AG04450 (cell line): ENCODE results near the gene BRWD1. TPM values are rescaled to one million over a fixed set of nuclear protein-coding genes. Genes with fewer than 3 reads are reported as not detected.
"Not testable (repeated sequence)": the region's sequence is repeated elsewhere in the genome, so short reads cannot be mapped to it uniquely, and the experiment has no call there.

Experiments used
- CTCF ChIA-PET: fragments of 300-600, 350-600 bp; formaldehyde crosslinking; extraction: SDS; loops from one replicate; lab custom pipeline; 2022; ENCODE audit warnings: antibody characterized with exemption, inconsistent platforms; lab: Charles Lee
- POLR2A ChIA-PET: fragments of 350-600 bp; formaldehyde crosslinking; extraction: SDS; loops from one replicate; lab custom pipeline; 2021; ENCODE audit warnings: antibody characterized with exemption, inconsistent platforms; lab: Yijun Ruan, JAX
- DNase-seq: peaks from one replicate; pipeline ENCODE4 v3.0.0-alpha.2; 2011; ENCODE audit warnings: low read depth, low spot score
- H3K27ac ChIP-seq: one replicate; pipeline ENCODE4 v1.5.1; 2012; ENCODE audit warnings: low read depth, low read length, control low read depth
- H3K27me3 ChIP-seq: one replicate; pipeline ENCODE4 v1.6.0; 2012; ENCODE audit warnings: low read length; ENCODE audit not compliant: control insufficient read depth, insufficient read depth
- H3K4me3 ChIP-seq: 2 replicates; pipeline ENCODE4 v1.5.1; 2011; ENCODE audit warnings: mild to moderate bottlenecking, low read depth, low read length, control low read depth
- H3K9me3 ChIP-seq: 2 replicates; pipeline ENCODE4 v1.5.1; 2012; ENCODE audit warnings: low read length; ENCODE audit not compliant: control insufficient read depth, insufficient read depth
- polyA plus RNA-seq: library from polyadenylated mRNA; depleted of rRNA; stranded (reverse); fragments of >200 nt; gene quantifications from 2 replicates; pipeline ENCODE4 v1.2.3, GENCODE V29; 2011; rRNA removed
- small RNA-seq: library from RNA; depleted of rRNA; stranded (forward); fragments of <200 nt; gene quantifications from one replicate; pipeline ENCODE3, GENCODE V24; 2012; ENCODE audit warnings: low read depth; ENCODE audit not compliant: insufficient read length
- TF ChIP-seq, protein P1 (sequence below): IDR thresholded peaks from 2 replicates; pipeline ENCODE4 v1.5.1; 2011; ENCODE audit warnings: low read depth, low read length, control low read depth, inconsistent platforms

Gene BRWD1
- polyA plus RNA-seq, 1 experiment = 19.7 TPM

DNA sequence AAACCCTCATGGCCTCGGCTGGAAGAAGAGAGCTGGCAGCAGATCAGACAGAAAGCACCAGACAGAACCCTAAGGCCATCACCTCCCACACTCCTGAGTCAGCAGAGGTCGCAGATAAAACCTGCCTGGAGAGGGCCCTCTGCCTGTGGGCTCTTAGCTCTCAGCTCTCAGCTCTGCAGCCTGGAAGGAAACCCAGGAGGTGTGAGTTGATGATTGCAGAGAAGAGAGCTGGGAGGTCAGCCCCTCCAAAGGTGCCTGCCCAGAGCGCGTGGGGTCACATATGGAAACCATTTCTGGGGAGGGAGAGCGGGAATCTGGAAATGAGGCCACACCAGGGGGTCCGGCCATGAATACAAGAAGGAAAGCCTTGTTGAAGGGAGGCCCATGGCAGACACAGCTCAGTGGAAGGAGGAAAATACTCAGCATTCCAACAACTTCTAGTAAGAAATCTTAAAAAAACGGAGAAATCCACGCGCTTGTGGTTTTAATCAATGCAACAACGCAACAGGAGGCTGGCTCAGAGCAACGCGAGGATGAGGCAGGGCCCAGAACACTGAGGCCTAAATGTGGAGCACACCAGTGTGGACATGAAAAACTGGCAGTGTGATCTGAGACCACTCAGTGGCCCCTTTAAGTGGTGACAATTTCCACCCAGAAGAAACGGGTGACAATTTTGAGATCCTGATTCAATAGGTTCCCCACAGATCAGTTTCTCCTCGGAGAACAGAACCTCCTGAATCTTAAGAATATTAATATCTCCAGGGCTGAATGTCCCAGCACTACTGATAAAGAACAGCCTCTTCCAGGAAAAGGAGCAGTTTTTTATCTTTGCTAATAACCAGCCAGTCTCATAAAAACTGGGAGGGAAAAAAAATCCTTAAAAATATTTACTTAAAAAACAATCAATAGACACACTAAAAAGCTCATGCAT, 175.9 kb downstream of the BRWD1 start:
- POLR2A ChIA-PET = no interaction called here
- CTCF ChIA-PET = interaction anchor here (0.6 to 3.6 kb wide), 50 partner anchors 10 to 696 kb away, joined by 3 to 32 read pairs (median 4); partner anchors contain the start of gene ETS2
- Histone ChIP-seq H3K4me3 (no peak overlapping the region), H3K27ac (no peak overlapping the region), H3K9me3 (no peaks in the 10 kb centered on the region), H3K27me3 (peaks cover 6% of the 10 kb centered on the region)
- TF ChIP-seq, protein P1, sequence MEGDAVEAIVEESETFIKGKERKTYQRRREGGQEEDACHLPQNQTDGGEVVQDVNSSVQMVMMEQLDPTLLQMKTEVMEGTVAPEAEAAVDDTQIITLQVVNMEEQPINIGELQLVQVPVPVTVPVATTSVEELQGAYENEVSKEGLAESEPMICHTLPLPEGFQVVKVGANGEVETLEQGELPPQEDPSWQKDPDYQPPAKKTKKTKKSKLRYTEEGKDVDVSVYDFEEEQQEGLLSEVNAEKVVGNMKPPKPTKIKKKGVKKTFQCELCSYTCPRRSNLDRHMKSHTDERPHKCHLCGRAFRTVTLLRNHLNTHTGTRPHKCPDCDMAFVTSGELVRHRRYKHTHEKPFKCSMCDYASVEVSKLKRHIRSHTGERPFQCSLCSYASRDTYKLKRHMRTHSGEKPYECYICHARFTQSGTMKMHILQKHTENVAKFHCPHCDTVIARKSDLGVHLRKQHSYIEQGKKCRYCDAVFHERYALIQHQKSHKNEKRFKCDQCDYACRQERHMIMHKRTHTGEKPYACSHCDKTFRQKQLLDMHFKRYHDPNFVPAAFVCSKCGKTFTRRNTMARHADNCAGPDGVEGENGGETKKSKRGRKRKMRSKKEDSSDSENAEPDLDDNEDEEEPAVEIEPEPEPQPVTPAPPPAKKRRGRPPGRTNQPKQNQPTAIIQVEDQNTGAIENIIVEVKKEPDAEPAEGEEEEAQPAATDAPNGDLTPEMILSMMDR = 0 out of 2 replicates have a peak, but pooled peaks have one; percentile 4
- DNase-seq = no peak

DNA sequence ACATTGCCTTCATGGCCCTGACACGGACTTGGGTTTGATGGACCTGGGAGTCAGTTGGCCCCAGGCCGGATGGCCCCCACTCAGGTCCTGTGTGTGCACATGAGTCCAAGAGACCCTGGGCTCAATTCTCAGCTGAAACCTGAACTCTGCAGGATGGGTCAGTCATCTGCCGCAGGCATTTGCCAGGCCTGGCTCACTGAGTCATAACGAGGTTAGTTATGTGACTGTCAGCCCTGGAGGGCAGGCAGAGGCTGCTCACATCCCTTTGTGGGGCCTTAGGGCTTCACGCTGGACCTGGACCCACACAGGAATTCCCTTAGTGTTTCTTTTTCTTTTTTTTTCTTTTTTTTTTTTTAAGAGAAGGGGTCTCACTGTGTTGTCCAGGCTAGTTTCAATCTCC, 176.7 kb downstream of the BRWD1 start:
- DNase-seq = no peak
- CTCF ChIA-PET = interaction anchor here (0.7 to 3.6 kb wide), 16 partner anchors 11 to 467 kb away, joined by 3 to 32 read pairs (median 6); no protein-coding TSS in a partner anchor
- POLR2A ChIA-PET = interaction anchor here (0.7 kb wide), 1 partner anchor 700 kb away, joined by 3 read pairs; no protein-coding TSS in a partner anchor
- H3K4me3 ChIP-seq = no peak overlapping the region
- H3K27ac ChIP-seq = no peak overlapping the region
- no peaks in the 10 kb centered on the region for H3K9me3 ChIP-seq
- H3K27me3 ChIP-seq = peaks cover 6% of the 10 kb centered on the region
- TF ChIP-seq, protein P1 = no peak

DNA sequence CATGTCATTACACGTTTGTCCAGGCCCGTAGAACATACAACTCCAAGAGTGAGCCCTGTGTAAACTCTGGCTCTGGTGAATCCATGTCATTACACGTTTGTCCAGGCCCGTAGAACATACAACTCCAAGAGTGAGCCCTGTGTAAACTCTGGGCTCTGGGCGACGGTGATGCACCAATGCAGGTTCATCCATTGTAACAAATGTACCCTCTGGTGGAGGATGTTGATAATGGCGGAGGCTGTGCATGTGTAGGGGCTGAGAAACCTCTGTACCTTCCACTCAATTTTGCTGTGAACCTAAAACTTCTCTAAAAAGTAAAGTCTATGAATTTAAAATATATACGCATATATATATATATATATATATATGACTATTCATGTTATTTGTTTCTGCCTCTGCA, 177.3 kb downstream of the BRWD1 start:
- TF ChIP-seq, protein P1 = peak; percentile 49
- H3K27me3 ChIP-seq, H3K4me3 ChIP-seq, H3K27ac ChIP-seq, DNase-seq, H3K9me3 ChIP-seq: not testable (repeated sequence)
- POLR2A ChIA-PET = interaction anchor here (0.7 kb wide), 1 partner anchor 700 kb away, joined by 3 read pairs; no protein-coding TSS in a partner anchor
- CTCF ChIA-PET = interaction anchor here (0.7 to 3.6 kb wide), 3 partner anchors 11 to 327 kb away, joined by 3 to 32 read pairs (median 24); no protein-coding TSS in a partner anchor

DNA sequence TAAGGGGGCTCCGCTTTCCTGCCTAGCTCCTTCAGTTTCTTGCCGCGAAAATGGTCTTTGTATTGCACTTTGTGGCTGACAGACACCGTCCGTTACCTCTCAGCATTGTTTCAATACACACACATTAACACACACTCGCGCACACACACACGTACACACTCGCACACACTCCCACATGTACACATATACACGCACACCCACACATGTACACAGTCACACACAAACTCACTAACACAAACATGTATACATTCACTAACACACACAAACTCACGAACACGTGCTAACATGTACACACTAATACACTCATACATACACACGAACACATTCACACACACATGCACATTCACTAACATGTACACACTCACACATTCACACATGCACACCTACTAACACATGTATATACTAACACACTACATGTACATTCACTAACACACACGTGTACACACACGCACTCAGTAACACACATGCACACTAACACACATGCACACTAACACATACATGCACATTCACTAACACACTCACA, 179.1 kb downstream of the BRWD1 start:
- CTCF ChIA-PET = no interaction called here
- peaks cover 3% of the 10 kb centered on the region; the same call in 1 of the 2 replicates for H3K9me3 ChIP-seq
- POLR2A ChIA-PET = no interaction called here

More for the DNA sequence above, 179.1 kb downstream of the BRWD1 start:
- Histone ChIP-seq H3K27me3 (no peaks in the 10 kb centered on the region), H3K4me3 (no peak overlapping the region), H3K27ac (no peak overlapping the region)
- TF ChIP-seq, protein P1 = no peak
- DNase-seq = no peak

Small RNA genes lying within 50 kb of the gene (small RNA-seq; reads per million reads assigned to genes)
- not detected for gene RF00019

Other genes starting within 250 kb of the BRWD1 start
- 44.6 and 60.0 TPM in 2 replicates for gene PSMG1, start 130.2 kb downstream of the BRWD1 start, polyA plus RNA-seq
- gene HMGN1, start 35.5 kb upstream of the BRWD1 start, polyA plus RNA-seq = 232 and 288 TPM in 2 replicates
- gene LCA5L, start 132.1 kb upstream of the BRWD1 start, polyA plus RNA-seq = 0.81 and 1.1 TPM in 2 replicates
- 0.63 and 2.7 TPM in 2 replicates for gene SH3BGR, start 138.3 kb upstream of the BRWD1 start, polyA plus RNA-seq